KOPT-K1 (cell line): ENCODE data around the gene FBXW12.

ENCODE experiments used
- H3K27ac ChIP-seq: fragments of 200-600 bp; sonication (generic); 2 replicates; pipeline ENCODE4 v1.5.1; 2016; ENCODE audit warnings: antibody characterized with exemption, mild to moderate bottlenecking, low read depth, low read length; ENCODE audit not compliant: poor library complexity, severe bottlenecking
- H3K36me3 ChIP-seq: fragments of 200-600 bp; sonication (generic); 2 replicates; pipeline ENCODE4 v1.5.1; 2017; ENCODE audit warnings: antibody characterized with exemption, mild to moderate bottlenecking, low read length, moderate library complexity; ENCODE audit not compliant: insufficient read depth
- H3K9me3 ChIP-seq: fragments of 200-600 bp; sonication (generic); 2 replicates; pipeline ENCODE4 v1.5.1; 2017; ENCODE audit warnings: antibody characterized with exemption, low read length, mild to moderate bottlenecking; ENCODE audit not compliant: insufficient read depth, poor library complexity, severe bottlenecking

FBXW12 gene

GRCh38 chr3:48430708-48431101, 58.7 kb downstream of the FBXW12 start:
- peaks cover 23% of the 10 kb centered on the region for H3K36me3 ChIP-seq
- H3K9me3 ChIP-seq = no peaks in the 10 kb centered on the region
- no peak overlapping the region for H3K27ac ChIP-seq

GRCh38 chr3:48431224-48432029, 59.4 kb downstream of the FBXW12 start:
- Histone ChIP-seq H3K36me3 (peaks cover 23% of the 10 kb centered on the region), H3K9me3 (no peaks in the 10 kb centered on the region), H3K27ac (no peak overlapping the region)

GRCh38 chr3:48432411-48433371, 60.7 kb downstream of the FBXW12 start:
- H3K27ac ChIP-seq = no peak overlapping the region
- peaks cover 23% of the 10 kb centered on the region for H3K36me3 ChIP-seq

GRCh38 chr3:48433472-48434118, 61.6 kb downstream of the FBXW12 start:
- H3K27ac ChIP-seq = no peak overlapping the region
- H3K36me3 ChIP-seq = peaks cover 23% of the 10 kb centered on the region
- no peaks in the 10 kb centered on the region for H3K9me3 ChIP-seq

More at GRCh38 chr3:48432411-48433371, 60.7 kb downstream of the FBXW12 start:
- H3K9me3 ChIP-seq = no peaks in the 10 kb centered on the region

GRCh38 chr3:48434591-48435222, 62.7 kb downstream of the FBXW12 start:
- Histone ChIP-seq H3K27ac (no peak overlapping the region), H3K36me3 (peaks cover 23% of the 10 kb centered on the region), H3K9me3 (no peaks in the 10 kb centered on the region)

GRCh38 chr3:48435223-48435595, 63.2 kb downstream of the FBXW12 start:
- H3K27ac ChIP-seq = no peak overlapping the region
- H3K9me3 ChIP-seq = no peaks in the 10 kb centered on the region
- peaks cover 23% of the 10 kb centered on the region for H3K36me3 ChIP-seq

- peaks cover 23% of the 10 kb centered on the region for H3K36me3 ChIP-seq
Measured at GRCh38 chr3:48435774-48436476, 63.9 kb downstream of the FBXW12 start.

GRCh38 chr3:48436477-48436787, 64.4 kb downstream of the FBXW12 start:
- Histone ChIP-seq H3K27ac (no peak overlapping the region), H3K9me3 (no peaks in the 10 kb centered on the region), H3K36me3 (peaks cover 24% of the 10 kb centered on the region)

More at GRCh38 chr3:48435774-48436476, 63.9 kb downstream of the FBXW12 start:
- no peak overlapping the region for H3K27ac ChIP-seq
- no peaks in the 10 kb centered on the region for H3K9me3 ChIP-seq

- Histone ChIP-seq H3K27ac (no peak overlapping the region), H3K36me3 (peaks cover 28% of the 10 kb centered on the region), H3K9me3 (no peaks in the 10 kb centered on the region)
Measured at GRCh38 chr3:48436855-48437254, 64.8 kb downstream of the FBXW12 start.

- Histone ChIP-seq H3K27ac (no peak overlapping the region), H3K36me3 (peaks cover 30% of the 10 kb centered on the region), H3K9me3 (no peaks in the 10 kb centered on the region)
Measured at GRCh38 chr3:48437812-48438211, 65.8 kb downstream of the FBXW12 start.

- Histone ChIP-seq H3K9me3 (no peaks in the 10 kb centered on the region), H3K36me3 (peaks cover 35% of the 10 kb centered on the region), H3K27ac (peak within 1 kb of the TSS; percentile 83)
Measured at GRCh38 chr3:48439820-48440589, 68.0 kb downstream of the FBXW12 start, which contains the start of the genes CCDC51 and TMA7. Gene CCDC51 (minus strand): TSS chr3:48440119. CDS start chr3:48435128, 4,991 bp downstream. Gene TMA7 (plus strand): TSS chr3:48440257. CDS start chr3:48440297, 40 bp downstream.

- Histone ChIP-seq H3K9me3 (no peaks in the 10 kb centered on the region), H3K27ac (peak overlapping the region; percentile 83), H3K36me3 (peaks cover 35% of the 10 kb centered on the region)
Measured at GRCh38 chr3:48440590-48440958, 68.6 kb downstream of the FBXW12 start.

GRCh38 chr3:48441940-48442339, 69.9 kb downstream of the FBXW12 start:
- Histone ChIP-seq H3K36me3 (peaks cover 35% of the 10 kb centered on the region), H3K27ac (no peak overlapping the region), H3K9me3 (no peaks in the 10 kb centered on the region)
